ENCODE measurements around the gene FGF14.
"Not testable (repeated sequence)": the region's sequence is repeated elsewhere in the genome, so short reads cannot be mapped to it uniquely, and the experiment has no call there.

Gene FGF14

DNA sequence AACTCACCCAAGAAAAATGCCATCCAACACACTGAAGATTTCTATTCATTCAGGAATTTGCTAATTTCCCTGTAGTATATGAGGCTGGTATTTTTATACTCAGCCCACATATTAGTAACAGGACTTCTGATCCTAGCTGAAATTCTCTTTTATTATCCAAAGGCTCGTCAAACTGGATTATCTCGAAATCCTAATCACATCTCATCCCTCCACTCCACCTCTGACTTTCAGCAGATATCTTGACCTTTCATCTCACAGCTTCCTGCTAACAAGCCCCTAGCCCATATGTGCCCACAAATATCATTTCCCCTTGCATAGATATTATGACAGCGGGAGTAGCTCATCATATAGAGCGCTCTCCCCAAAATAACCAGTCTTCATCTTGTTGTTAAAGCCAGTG lies 279.7 kb downstream of the FGF14 start:
- no peak for DNase-seq

DNA sequence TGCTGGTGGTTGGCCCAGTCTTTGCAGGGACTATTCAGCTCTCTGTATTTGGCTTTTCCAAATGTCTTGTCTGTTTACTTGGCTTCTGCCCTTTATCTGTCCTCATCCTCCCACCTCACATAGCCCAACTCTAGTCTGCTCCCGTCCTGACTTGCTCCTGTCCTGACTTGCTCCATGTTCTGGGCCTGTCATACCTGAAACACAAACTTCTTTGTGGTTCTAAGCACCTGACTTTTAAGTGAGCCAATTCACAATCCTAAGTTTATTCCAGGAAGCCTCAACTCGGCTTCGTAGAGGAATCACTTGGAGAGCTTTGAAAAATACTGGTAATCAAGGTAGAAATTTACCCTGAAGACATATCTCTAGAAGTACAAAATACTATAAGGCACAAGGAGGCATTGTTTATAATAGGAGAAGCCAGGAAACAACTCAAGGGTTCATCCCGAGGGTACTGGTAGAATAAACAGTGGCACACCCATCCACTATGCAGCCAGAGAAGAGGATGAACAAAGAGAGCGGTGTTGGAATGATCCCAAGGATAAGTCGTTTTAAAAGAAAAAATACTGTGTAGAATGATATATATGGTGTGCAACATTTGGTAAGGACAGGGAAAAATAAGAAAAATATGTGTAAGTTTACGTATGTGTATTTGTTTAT lies 284.5 kb downstream of the FGF14 start:
- DNase-seq, result no peak

DNA sequence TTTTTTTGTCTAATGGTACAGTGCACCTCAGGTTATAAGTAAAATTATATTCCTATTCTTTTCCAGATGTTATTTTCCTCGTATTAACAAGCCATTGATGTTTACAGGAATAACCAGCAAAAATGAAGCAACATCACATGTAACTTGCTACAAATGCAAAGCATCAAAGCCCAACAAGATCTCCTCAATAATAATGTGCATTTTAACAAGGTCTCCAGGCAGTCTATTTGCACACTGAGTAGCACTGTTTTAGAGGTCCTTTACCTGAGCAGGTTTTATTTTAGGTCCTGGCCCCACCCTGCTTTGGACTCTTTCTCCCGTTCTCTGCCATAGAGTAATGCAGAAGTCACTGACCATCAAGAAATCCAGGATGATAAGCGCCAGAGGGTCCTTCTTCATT lies 298.4 kb downstream of the FGF14 start:
- DNase-seq, result no peak

DNA sequence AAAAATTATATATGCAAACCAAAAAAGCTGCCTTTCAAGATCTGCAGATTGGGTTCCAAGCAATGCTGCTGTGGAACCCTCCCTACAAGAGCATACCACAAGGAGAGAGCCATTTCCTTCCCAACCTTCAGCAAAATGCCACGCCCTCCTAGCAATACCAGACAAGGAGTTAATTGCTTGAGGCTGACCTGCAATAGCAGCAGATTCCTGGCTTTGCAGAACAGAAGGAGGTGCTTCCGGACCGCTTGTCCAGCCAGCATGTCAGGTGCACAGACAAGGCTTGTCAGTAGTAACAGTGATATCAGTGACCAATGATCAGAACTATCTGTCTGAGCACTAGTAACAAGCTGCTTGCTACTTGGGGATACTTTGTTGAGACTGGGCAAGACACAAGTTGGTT lies 301.6 kb downstream of the FGF14 start:
- DNase-seq, result no peak

DNA sequence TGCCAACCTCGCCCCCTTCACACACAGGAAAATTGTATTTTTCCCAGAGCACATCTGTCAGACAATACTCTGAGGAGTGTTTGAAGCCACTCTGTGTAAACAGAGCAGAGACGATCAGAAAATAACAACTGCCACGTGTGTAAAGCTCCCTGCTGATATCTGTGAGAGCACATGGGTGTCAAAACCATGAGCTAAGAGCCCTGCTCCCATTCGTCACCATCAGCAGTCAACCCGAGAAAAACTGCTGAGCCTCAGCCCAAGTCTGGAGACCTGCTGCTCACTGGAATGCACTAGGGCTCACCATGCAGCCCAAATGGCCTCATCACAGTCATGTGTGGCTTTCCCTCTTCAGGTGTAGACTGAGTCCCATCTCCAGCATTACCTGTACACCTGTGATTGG lies 304.1 kb downstream of the FGF14 start:
- DNase-seq, result no peak

DNA sequence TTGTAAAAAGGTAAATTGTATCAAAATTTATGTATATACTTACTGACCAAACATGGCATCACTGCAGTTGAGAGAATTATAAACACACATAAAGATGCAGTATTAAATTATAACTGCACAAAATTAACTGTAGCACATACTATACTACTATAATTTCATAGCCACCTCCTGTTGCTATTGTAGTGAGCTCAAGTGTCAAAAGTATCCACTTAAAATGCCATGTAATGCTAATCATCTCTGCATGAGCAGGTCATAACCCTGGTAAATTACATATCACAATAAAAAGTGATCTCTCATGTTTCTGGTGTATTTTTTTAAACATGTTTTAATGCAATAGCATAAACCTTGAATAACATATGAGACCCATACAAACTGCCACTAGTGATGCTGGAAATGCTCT lies 308.6 kb downstream of the FGF14 start:
- DNase-seq, result not testable (repeated sequence)

DNA sequence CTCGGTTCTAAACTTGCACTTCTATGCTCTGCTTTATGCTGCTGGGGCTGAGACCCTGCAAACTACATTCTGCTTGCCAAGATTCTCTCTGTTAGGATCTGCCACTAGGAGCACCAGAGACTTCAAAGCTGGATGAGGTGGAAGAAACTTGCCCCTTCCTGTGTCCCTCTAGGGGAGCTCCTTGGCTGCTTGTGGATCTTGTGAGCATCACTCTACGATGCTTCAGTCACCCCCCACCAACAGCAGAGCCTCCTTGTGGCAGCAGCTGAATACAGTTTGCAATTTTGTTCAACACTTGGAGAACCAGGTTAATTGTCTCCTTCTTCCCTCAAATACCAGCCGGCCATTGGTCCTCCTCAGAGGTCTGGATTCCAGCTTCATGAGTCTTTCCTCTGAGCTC lies 310.6 kb downstream of the FGF14 start:
- no peak for DNase-seq

DNA sequence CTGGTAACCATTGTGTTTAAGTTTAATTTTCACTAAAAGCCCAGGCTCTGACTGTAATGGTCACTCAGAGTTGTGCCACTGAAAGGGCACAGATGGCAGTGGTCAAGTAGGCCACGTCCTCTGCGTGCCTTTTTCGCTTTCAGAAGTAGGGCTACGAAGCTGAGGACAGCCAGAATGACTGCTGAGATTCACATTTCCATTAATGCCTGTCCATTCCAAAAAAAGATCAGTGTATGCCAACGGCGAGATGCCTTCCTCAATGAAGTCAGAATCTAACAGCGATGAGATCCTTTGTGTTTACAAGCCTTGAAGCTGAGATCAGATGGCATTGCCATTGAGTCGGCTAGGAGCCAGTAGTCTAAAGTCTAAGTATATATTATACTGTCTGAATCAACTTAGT lies 311.3 kb downstream of the FGF14 start:
- no peak for DNase-seq

DNA sequence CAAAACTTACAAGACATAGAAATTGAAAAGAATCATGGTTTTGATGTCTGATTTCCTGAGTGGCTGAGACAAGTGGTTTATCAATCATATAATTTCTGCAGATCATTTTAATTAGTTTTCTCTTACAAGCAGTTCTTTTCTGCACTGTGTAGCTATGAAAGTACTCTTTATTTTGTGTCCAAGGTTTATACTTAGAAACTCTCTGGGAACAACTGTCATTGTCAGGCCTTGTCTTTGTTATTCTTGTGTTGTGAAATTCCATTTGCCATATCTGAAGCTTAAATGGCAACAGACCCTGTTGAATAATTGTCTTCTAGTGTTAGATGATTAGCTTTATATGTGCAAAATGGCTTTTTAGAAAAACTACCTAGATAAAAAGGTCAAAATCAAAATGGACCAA lies 312.1 kb downstream of the FGF14 start:
- DNase-seq, result no peak

DNA sequence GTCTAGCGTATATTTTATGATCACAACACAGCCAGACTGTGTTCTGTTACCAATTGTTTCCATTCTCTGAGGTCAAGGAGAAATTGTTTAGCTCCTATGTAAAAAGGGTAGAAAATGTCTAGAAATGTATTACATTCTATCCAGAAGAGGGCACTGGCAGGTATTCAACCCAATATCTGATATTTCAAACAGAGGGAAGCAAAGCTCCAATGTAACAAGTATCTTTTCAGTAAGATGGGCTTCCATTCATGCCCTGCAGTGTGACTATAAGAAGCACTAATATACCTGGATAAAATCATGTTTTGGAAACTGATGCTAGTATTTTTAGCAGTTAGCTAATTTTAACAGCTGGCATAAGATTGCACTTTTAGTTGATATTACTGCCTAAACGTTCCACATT lies 312.7 kb downstream of the FGF14 start:
- no peak for DNase-seq

DNA sequence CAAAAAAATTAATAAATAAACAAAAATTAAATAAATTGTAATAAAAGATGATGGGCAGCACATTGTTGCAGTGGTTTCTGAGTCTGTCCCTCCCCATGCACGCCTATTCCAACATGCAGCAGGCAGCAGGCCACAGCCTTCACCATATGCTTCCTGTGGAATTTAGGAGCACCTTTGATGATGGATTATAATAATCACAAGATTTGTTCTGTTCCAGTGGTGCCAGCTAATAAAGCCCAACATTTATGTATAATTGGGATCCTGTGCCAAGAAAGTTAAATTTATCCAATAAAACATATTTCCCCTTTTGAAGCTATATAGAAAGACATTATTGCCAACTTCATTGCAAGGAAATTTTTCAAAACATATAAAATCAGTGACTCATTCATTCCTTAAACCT lies 328.6 kb downstream of the FGF14 start:
- no peak for DNase-seq

DNA sequence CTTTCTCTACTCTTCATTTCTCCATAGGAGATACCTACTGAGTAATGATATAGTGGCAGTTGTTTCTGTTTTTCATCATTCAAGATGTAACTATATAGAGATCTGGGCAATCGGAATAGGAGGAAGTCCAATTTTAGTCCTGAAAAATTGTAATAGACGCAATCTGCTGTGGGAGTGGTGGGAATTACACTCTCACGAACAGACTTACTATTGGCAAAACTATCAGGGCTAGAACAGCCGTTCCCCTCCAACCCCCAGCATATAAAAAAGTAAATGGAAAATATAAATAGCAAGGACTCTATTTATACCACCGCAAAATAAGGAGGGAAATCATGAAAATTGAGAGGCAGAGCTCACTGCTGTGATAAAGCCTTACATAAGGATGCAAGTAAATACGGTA lies 330.1 kb downstream of the FGF14 start:
- DNase-seq, result no peak

DNA sequence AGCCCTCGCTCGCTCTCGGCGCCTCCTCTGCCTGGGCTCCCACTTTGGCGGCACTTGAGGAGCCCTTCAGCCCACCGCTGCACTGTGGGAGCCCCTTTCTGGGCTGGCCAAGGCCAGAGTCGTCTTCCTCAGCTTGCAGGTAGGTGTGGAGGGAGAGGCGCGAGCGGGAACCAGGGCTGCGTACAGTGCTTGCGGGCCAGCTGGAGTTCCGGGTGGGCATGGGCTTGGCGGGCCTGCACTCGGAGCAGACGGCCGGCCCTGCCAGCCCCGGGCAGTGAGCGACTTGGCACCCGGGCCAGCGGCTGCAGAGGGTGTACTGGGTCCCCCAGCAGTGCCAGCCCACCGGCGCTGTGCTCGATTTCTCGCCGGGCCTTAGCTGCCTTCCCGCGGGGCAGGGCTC lies 333.5 kb downstream of the FGF14 start:
- not testable (repeated sequence) for DNase-seq

DNA sequence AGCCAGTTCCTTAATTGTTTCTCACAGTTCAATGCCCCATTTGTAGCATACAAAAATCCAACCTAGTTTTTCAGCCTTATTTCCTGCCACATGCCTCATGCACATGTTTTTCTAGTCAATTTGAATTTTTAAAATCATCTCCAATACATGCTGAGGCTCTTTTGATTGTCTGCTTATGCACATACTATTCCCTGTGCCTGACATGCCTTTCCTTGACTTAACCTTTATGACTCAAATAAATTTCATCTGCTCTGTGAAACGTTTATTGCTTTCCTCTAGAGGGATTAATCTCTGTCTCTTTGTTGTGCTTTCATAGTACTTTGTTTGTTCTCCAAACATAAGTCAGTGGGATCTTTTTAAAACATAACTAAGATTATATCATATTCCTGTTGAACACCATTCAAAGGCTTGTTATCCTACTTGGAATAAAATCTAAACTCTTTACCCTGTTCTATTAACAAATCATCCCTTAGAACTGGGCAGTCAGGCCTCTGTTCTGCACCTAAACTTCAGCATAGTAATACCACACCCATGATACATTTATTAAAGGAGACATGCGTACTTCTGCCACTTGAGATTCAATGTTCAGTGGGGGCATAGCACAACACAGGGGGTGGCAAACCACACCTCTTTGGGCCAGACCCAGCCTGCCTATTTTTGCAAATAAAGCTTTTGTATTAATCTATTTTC lies 346.6 kb downstream of the FGF14 start:
- DNase-seq, result no peak

DNA sequence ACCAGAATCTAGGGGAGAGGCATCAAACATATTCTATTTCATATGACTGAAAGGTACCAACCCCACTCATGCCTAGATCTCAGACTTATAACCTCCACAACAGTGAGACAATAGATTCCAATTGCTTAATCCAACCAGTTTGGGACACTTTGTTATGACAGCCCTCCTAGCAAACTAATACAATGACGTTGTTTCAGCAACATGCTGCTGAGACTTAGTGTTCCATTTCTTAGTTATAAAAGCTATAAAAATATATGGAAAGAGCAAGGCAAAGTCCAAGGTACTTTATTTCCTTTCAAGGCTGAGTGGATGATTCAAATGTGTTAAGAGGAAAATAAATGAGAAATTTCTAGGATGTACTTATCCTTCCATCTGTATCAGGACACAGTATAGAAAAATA lies 352.0 kb downstream of the FGF14 start:
- no peak for DNase-seq

DNA sequence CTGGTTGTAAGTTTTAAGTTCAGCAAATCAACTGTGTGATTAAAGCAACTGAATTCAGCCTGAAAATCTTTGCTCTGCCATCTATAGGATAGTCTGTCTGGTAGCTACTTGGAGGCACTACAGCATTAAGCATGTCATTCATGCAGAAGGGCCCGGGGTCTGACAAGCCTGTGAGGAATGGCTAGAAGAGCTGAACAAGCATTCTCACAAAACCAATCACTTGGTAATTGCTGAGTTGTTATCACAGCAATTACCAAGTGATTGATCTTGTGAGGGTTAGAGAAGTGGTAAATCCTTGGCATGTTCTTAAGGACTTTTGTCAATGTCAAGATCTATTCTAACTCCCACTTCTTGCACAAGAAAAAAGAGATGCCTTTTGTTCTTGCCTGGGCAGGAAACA lies 356.1 kb downstream of the FGF14 start:
- no peak for DNase-seq

DNA sequence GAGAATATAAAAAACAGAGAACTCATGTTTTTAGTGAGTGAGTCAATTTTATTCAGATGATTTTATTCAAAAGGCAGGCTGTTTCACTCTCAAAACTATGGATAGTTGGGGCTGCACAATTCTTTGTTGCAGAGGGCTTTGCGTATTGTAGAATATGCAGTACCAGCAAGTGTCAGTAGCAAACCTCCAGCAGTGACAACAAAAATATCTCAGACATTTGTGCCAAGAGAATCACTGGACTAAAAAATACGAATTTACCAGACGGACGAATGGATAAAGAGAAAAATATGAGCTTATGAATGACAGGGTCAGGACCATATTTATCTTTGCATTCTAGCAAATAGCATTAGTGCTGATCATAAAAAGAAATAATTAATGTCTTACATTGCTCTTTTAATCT lies 359.1 kb downstream of the FGF14 start:
- no peak for DNase-seq

DNA sequence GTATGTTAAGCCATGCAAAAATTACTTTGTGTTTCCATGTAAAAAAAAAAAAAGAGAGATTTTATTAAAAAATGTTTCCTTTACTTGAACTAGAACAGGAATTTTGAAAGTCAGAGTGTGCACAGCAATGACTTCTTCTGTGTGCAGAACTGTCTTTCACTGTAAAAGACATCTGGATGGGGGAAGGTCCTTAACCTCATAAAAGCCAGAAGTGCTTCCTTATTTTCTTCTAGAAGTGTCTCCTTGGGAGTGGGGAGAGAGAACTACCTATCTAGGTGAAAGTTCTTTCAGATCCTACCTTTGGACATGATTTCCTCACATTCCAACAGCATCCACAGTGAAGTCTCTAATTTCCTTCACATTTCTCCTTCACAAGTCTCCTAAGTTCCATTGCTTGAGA lies 360.3 kb downstream of the FGF14 start:
- no peak for DNase-seq

DNA sequence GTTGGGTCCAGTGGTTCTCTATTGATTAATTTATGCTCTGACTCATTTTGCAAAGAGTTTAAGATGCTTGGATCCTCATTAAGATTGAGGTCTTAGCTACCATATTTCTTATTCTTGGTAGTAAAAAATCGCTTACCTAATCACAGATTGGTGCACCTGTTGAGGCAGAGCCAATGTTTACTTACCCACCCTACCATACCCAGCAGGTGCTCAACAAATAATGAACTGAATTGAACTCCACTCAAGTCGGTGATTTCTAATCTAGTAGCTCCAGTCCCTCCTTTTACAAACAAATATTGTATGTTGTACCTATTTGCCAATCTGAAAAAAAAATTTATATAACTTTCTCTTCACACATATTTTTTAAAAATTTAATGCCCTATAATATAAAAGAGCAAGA lies 361.0 kb downstream of the FGF14 start:
- no peak for DNase-seq

DNA sequence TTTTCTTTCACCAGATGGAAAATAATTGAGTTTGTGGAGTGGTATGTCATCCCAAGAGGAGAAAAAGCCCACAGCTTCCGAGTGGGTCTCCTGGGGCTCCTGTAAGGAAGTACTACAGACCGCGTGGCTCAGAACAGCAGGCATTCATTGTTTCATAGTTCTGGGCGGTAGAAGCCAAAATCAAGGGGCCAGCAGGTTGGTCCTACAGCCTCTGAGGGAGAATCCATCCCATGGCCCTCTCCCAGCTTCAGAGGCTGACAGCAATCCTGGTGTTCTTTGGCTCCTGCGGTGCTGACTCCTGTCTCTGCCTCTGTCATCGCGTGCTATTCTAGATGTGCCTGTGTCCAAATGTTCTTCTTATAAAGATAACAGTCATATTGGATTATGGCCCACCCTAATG lies 362.6 kb downstream of the FGF14 start:
- DNase-seq, result no peak

DNA sequence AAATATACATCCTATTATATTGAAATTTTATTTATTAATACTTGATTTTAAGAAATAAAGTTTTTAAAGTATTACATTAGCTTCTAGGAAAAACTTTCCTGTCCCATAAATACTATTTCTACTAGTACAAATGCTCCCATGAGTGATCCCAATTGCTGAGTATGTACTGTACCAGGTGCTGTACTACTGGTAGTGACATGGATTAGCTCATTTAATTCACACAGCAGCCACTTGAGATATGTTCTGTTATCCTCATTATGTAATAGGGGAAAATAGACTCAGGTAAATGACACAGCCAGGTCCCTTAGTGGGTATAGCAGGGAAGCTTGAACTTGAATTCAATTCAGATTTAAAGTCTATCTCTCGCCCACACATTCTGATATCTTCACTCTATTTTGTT lies 363.1 kb downstream of the FGF14 start:
- no peak for DNase-seq

DNA sequence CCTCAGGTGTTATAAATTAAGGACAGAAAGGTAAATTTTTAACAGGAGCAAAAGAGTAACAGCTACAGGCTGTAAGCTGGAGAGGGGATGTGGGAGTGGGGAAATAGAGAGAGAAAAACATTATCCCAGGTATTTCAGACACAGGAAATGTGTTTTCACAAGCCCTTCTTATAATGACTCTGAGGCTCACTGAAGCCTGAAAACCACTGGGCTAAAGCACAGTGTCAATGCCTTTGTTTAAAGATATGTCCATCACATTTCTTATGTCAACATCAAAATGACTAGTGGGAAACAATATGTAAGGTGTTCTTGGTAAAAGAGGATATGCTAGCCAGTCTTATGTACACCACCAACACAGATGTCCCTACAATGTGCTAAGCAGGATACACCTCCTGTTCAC lies 365.9 kb downstream of the FGF14 start:
- DNase-seq, result no peak

DNA sequence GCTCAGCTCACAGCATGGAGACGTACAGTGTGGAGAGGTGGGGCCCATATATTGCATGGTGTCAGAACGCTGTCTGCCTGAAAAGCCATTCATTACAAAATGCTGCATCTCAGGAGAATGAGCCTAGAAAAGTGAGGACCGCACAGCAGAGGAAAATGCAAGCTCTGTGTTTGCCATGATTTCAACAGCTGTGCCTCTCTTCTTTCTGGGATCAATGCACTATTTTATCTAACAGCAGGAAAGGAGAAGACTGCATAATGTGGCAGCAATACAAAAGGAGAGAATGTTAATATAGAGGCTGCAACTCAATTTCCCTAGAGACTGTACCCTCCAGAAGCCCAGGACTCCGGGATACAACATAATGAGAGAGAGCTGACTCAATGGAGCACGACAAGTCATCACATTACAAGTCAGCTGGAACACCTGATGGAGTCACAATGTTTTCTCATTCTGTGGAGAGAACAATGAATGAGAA lies 368.0 kb downstream of the FGF14 start:
- no peak for DNase-seq

DNA sequence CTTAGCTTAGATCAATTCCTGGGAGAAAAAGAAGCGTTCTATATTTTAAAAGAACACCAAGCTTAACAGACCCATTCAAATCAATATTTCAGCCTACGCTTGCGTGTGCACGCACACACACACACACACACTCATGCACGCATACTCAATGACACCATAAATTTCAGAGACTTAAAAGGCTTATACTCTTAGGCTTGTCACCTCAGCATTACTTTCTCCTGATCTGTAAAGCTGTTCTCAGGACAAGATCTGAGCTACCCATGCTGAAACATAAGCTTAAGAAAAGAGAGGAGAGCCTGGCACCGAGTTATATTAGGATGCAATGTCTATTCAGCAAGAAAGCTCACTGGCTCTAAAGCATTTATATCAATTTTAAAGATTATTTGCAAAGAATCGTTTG lies 368.5 kb downstream of the FGF14 start:
- no peak for DNase-seq

DNA sequence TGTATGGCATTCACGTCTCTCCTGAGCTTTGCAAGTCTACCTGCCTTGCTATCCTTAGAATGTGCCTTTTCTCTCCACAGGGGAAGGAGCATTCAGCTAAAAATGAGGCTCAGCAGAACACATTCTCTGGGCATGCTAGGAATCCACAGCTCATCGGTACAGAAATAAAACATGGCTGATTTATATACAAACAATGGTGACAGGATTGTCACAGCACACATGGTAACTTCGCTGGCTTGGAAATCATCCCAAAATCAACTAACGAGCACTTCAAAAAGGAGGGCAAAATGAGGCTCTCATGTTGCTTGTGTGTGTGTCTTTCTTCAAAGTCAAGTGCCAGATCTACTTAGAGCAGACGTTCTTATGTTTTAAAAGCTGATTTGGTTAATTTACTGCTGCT lies 373.0 kb downstream of the FGF14 start:
- no peak for DNase-seq
